Lung (tissue), 12 donors: Measurements from ENCODE around the gene SYTL2. TPM values are rescaled to one million over a fixed set of nuclear protein-coding genes. Genes with fewer than 3 reads are reported as not detected.

ENCODE experiments used
- ATAC-seq: fragments of 200-7000 bp; cut with Tn5 transposase; one replicate; pipeline ENCODE4 v1.9.1; 2020; ENCODE audit warnings: moderate number of reproducible peaks; ENCODE audit not compliant: insufficient read depth, low FRiP score
- DNase-seq, 3 donors: peaks; one replicate each; pipeline ENCODE4 v3.0.0-alpha.2; 2013 to 2017
- H3K27ac ChIP-seq, 2 donors: one replicate each; pipeline ENCODE4 v1.5.1; 2013; ENCODE audit warnings: mild to moderate bottlenecking in 2 of 2, moderate library complexity in 2 of 2, control low read depth in 1 of 2, inconsistent platforms in 1 of 2, low read depth in 1 of 2, low read length in 1 of 2
- H3K27me3 ChIP-seq, 3 donors: one replicate each; pipeline ENCODE4 v1.5.1; 2013; ENCODE audit warnings: low read length in 2 of 3; ENCODE audit not compliant: control insufficient read depth in 3 of 3, insufficient read depth in 3 of 3
- H3K36me3 ChIP-seq, 4 donors: one replicate each; pipeline ENCODE4 v1.5.1; 2013; ENCODE audit warnings: low read length in 4 of 4, mild to moderate bottlenecking in 1 of 4, moderate library complexity in 1 of 4; ENCODE audit not compliant: control insufficient read depth in 4 of 4, insufficient read depth in 4 of 4
- H3K4me1 ChIP-seq, 5 donors: one replicate each; pipeline ENCODE4 v1.5.1; 2013; ENCODE audit warnings: low read length in 5 of 5, mild to moderate bottlenecking in 2 of 5, moderate library complexity in 1 of 5; ENCODE audit not compliant: control insufficient read depth in 5 of 5, insufficient read depth in 5 of 5
- H3K4me3 ChIP-seq: one replicate; pipeline ENCODE4 v1.5.1; 2013; ENCODE audit warnings: mild to moderate bottlenecking, control low read depth, moderate library complexity
- H3K9ac ChIP-seq, 2 donors: one replicate each; pipeline ENCODE4 v1.5.1; 2013; ENCODE audit warnings: low read length in 2 of 2, control low read depth in 1 of 2; ENCODE audit not compliant: insufficient read depth in 1 of 2
- H3K9me3 ChIP-seq, 4 donors: one replicate each; pipeline ENCODE4 v1.5.1; 2013; ENCODE audit warnings: low read length in 3 of 4, mild to moderate bottlenecking in 1 of 4, moderate library complexity in 1 of 4; ENCODE audit not compliant: control insufficient read depth in 4 of 4, insufficient read depth in 3 of 4
- WGBS, 2 donors: extraction: QIAGEN DNeasy Blood & Tissue Kit; methylation state at CpG; one replicate each; pipeline ENCODE4 v1.1.7; 2013; 5-methylcytosine and 5-hydroxymethylcytosine counted together
- polyA plus RNA-seq, 2 donors: library from polyadenylated mRNA; stranded (reverse); fragments of 200-250 nt; gene quantifications; one replicate each; pipeline ENCODE4 v1.2.1, GENCODE V29; 2013
- total RNA-seq, 2 donors: library from RNA; depleted of rRNA in 1 of 2; stranded (reverse); fragments of >200 nt in 1 of 2; gene quantifications; one replicate each; pipeline ENCODE4 v1.2.1, GENCODE V29; 2014 to 2021
- TF ChIP-seq, protein P1 (sequence below): IDR thresholded peaks from 2 replicates; pipeline ENCODE4 v1.5.1; 2012; ENCODE audit warnings: mild to moderate bottlenecking; ENCODE audit errors: control extremely low read depth, extremely low read depth
- donor health status: control.
- donor health status: control.
- donor health status: Bipolar disorder and iron deficiency.
- donor health status: healthy.
- donor health status: DM: yes; HTN: yes; CAD: no.

Gene SYTL2
- total and polyA plus RNA-seq, 4 donors = 6.7 to 39.0 (median 16.5) TPM

DNA sequence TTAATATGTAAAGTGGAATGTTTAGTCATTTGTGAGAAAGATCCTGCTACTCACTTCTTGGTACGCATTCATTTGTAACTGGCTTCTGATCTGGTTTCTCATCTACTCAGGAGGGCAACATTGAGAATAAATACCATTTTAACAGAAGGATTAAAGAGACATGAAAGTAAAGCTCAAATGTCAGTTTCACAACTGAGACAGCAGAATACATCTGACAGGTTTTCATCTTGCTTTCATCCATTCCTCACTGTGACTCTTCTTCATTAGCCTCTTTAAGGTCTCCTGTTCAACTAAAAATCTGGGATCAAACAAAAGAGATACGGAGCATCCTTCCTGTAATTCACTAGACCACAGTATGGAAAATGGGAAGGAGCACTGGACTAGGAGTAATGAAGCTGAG, 93.5 kb downstream of the SYTL2 start:
- Histone ChIP-seq H3K27ac (no peak overlapping the region), H3K36me3 (peaks cover 0 to 6% (median 2%) of the 10 kb centered on the region in 4 donors), H3K4me1 (peaks cover 0 to 25% (median 6%) of the 10 kb centered on the region in 5 donors), H3K4me3 (no peak overlapping the region), H3K9me3 (no peaks in the 10 kb centered on the region), H3K27me3 (no peaks in the 10 kb centered on the region), H3K9ac (peak overlapping the region in 1 of 2 donors; percentile 86)
- DNase-seq (no peak), ATAC-seq (no peak)
- 79 to 93% methylated on average over 2 of the region's 2 CpGs for WGBS, 2 donors
- TF ChIP-seq, protein P1, sequence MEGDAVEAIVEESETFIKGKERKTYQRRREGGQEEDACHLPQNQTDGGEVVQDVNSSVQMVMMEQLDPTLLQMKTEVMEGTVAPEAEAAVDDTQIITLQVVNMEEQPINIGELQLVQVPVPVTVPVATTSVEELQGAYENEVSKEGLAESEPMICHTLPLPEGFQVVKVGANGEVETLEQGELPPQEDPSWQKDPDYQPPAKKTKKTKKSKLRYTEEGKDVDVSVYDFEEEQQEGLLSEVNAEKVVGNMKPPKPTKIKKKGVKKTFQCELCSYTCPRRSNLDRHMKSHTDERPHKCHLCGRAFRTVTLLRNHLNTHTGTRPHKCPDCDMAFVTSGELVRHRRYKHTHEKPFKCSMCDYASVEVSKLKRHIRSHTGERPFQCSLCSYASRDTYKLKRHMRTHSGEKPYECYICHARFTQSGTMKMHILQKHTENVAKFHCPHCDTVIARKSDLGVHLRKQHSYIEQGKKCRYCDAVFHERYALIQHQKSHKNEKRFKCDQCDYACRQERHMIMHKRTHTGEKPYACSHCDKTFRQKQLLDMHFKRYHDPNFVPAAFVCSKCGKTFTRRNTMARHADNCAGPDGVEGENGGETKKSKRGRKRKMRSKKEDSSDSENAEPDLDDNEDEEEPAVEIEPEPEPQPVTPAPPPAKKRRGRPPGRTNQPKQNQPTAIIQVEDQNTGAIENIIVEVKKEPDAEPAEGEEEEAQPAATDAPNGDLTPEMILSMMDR = no peak

DNA sequence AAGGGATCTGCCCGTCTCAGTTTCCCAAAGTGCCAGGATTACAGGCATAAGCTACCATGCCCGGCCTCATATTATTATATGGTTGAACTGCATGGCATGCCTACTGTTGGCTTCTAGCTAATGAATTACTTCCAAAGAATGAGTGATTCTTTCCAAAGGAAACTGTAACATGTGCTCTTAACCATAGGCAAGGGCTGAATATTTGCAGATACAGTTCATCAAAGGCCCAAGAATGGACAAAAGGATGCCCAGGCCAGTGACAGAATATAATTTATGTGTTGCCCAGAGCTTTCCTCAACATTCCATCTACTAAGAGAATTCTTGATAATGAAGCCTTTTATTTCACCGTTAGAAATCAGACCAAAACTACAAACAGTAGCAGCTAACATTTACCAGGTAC, 98.0 kb downstream of the SYTL2 start:
- no peak overlapping the region for H3K9ac ChIP-seq
- H3K4me1 ChIP-seq = peaks cover 0 to 13% (median 0%) of the 10 kb centered on the region in 5 donors
- H3K9me3 ChIP-seq = no peaks in the 10 kb centered on the region
- 93 to 96% methylated on average over 3 of the region's 3 CpGs for WGBS, 2 donors
- peaks cover 0 to 6% (median 2%) of the 10 kb centered on the region in 4 donors for H3K36me3 ChIP-seq
- no peak for DNase-seq
- H3K27me3 ChIP-seq = no peaks in the 10 kb centered on the region
- no peak overlapping the region for H3K27ac ChIP-seq
- TF ChIP-seq, protein P1 = no peak
- no peak for ATAC-seq
- H3K4me3 ChIP-seq = no peak overlapping the region

DNA sequence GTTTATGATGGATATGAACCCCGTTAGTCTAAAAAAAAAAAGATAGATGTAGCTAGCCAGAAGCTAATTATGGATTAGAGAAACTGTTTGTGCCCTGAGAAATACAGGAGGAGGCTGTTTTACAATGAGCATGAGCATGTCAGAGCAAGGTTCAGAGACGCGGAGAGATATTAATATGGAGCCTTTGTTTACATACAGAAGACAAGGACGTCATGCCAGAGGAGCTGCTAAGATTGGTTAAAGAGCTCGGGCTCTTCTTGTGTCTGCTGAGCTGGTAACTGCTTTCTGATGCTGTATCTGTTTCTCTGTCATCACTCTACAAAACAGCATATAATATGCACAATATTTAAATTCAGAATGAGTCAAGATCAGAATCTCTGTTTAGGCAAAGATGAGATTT, 100.0 kb downstream of the SYTL2 start:
- ATAC-seq = no peak

More for the DNA sequence above, 100.0 kb downstream of the SYTL2 start:
- TF ChIP-seq, protein P1 = no peak
- H3K36me3 ChIP-seq = peaks cover 0 to 6% (median 2%) of the 10 kb centered on the region in 4 donors
- H3K9me3 ChIP-seq = no peaks in the 10 kb centered on the region
- no peaks in the 10 kb centered on the region for H3K27me3 ChIP-seq
- peak in 2 of 3 donors; percentile 17 to 31 for DNase-seq
- no peak overlapping the region for H3K27ac ChIP-seq
- H3K9ac ChIP-seq = no peak overlapping the region
- H3K4me3 ChIP-seq = no peak overlapping the region
- H3K4me1 ChIP-seq = no peaks in the 10 kb centered on the region
- 60 to 73% methylated on average over 5 of the region's 5 CpGs for WGBS, 2 donors
